ENCODE measurements around the gene ERCC2. TPM values are rescaled to one million over a fixed set of nuclear protein-coding genes. Genes with fewer than 3 reads are reported as not detected.

The ERCC2 gene
- total and polyA plus RNA-seq, 2 of the 4 experiments (the other 2 are of a cell fraction): 30.6 to 66.5 TPM

DNA sequence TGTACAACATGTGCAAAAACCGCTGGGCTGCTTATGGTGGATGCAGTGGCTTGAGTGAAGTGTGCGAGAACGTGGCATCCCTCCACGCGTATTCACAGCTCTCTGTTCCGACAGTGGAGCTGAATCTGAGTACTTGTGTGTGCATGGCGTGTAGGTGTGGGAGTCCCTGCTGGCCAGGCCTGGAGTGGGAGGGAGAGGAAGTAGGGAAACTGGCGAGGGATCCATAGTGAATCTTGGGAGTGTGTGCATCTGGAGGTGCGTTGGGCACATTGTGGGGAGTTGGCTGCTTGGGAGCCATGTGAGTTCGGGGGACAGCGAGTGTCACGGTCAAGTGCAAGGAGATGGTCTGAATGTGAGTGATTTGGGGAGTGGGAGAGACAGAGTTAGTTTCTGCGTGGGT is 27.5 kb downstream of the ERCC2 start:
- WGBS, 2 experiments (ENCODE audit: extremely low coverage in 2 of 2, insufficient read length in 1 of 2): 60% methylated on average over 1 of the region's 13 CpGs; no CpG with 5 or more reads in 1 of the 2 experiments
- H4K5ac ChIP-seq (ENCODE audit: low read depth, low read length): no peak overlapping the region
- no peak overlapping the region for H2BK120ac ChIP-seq (ENCODE audit: low read depth, low read length)
- H3K9me1 ChIP-seq (ENCODE audit: insufficient read depth, low read length): no peaks in the 10 kb centered on the region
- H4K91ac ChIP-seq (ENCODE audit: insufficient read depth, low read depth, low read length): no peak overlapping the region
- no peak overlapping the region for H3K4me3 ChIP-seq (ENCODE audit: insufficient read depth, low read depth, low read length)
- BruUV-seq (replicated peaks): no TSS peak
- no peak overlapping the region for H2AK9ac ChIP-seq (replicated peaks; ENCODE audit: low read depth, low read length, poor library complexity)
- H3K36me3 ChIP-seq (ENCODE audit: control insufficient read depth, insufficient read depth, low read length): no peaks in the 10 kb centered on the region
- peaks cover 1% of the 10 kb centered on the region; the same call in 1 of the 2 replicates for H4K20me1 ChIP-seq (ENCODE audit: insufficient read depth, low read length)
- no peak overlapping the region for H3K18ac ChIP-seq (ENCODE audit: low read depth, low read length)
- no peak overlapping the region for H3K14ac ChIP-seq (replicated peaks; ENCODE audit: low read depth, low read length)
- H3K9ac ChIP-seq (ENCODE audit: low read depth, low read length): no peak overlapping the region
- intact Hi-C loops (cut with micrococcal nuclease): no loop called here
- ChIA-PET CTCF (interaction anchor here (0.6 kb wide), 1 partner anchor 27 kb away, joined by 4 read pairs; no protein-coding TSS in a partner anchor), POLR2A (ENCODE audit: unreplicated experiment) (no interaction called here)
- no peak overlapping the region for H3K27ac ChIP-seq (ENCODE audit: insufficient read depth, low read length)
- dilution Hi-C loops (cut with HindIII; ENCODE audit: low sequenced_read_pairs, unreplicated experiment): no loop called here
- no peaks in the 10 kb centered on the region for H3K9me3 ChIP-seq (ENCODE audit: control insufficient read depth, insufficient read depth, low read length)
- TF ChIP-seq CEBPB (IDR thresholded peaks at IDR 0.05; ENCODE audit: low read depth, low read length): no peak
- TF ChIP-seq, protein P1, sequence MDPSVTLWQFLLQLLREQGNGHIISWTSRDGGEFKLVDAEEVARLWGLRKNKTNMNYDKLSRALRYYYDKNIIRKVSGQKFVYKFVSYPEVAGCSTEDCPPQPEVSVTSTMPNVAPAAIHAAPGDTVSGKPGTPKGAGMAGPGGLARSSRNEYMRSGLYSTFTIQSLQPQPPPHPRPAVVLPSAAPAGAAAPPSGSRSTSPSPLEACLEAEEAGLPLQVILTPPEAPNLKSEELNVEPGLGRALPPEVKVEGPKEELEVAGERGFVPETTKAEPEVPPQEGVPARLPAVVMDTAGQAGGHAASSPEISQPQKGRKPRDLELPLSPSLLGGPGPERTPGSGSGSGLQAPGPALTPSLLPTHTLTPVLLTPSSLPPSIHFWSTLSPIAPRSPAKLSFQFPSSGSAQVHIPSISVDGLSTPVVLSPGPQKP (IDR thresholded peaks at IDR 0.05; ENCODE audit: borderline replicate concordance, low read depth, low read length): no peak
- TF ChIP-seq BHLHE40 (IDR thresholded peaks at IDR 0.05; ENCODE audit: low read depth, low read length): no peak
- no peak for TF ChIP-seq RFX5 (IDR thresholded peaks at IDR 0.05; ENCODE audit: low read depth, low read length)
- no peak for TF ChIP-seq MXI1 (IDR thresholded peaks at IDR 0.05; ENCODE audit: borderline replicate concordance, low read depth, low read length)
- no peak for TF ChIP-seq FOS (IDR thresholded peaks at IDR 0.05; ENCODE audit: low read depth, low read length)
- TF ChIP-seq MAZ (IDR thresholded peaks at IDR 0.05; ENCODE audit: borderline replicate concordance, low read depth, low read length): no peak
- TF ChIP-seq, protein P2, sequence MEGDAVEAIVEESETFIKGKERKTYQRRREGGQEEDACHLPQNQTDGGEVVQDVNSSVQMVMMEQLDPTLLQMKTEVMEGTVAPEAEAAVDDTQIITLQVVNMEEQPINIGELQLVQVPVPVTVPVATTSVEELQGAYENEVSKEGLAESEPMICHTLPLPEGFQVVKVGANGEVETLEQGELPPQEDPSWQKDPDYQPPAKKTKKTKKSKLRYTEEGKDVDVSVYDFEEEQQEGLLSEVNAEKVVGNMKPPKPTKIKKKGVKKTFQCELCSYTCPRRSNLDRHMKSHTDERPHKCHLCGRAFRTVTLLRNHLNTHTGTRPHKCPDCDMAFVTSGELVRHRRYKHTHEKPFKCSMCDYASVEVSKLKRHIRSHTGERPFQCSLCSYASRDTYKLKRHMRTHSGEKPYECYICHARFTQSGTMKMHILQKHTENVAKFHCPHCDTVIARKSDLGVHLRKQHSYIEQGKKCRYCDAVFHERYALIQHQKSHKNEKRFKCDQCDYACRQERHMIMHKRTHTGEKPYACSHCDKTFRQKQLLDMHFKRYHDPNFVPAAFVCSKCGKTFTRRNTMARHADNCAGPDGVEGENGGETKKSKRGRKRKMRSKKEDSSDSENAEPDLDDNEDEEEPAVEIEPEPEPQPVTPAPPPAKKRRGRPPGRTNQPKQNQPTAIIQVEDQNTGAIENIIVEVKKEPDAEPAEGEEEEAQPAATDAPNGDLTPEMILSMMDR (conservative IDR thresholded peaks at IDR 0.05; ENCODE audit: low read depth, low read length): no peak
- no peak for TF ChIP-seq MAFK (IDR thresholded peaks at IDR 0.05; ENCODE audit: low read depth, low read length)
- TF ChIP-seq POLR2A (IDR thresholded peaks at IDR 0.05; ENCODE audit: low read depth, low read length): no peak
- no peak for TF ChIP-seq SMC3 (IDR thresholded peaks at IDR 0.05; ENCODE audit: low read depth, low read length)
- TF ChIP-seq RAD21 (IDR thresholded peaks at IDR 0.05; ENCODE audit: low read length): no peak
- TF ChIP-seq RCOR1 (IDR thresholded peaks at IDR 0.05; ENCODE audit: insufficient replicate concordance, low read length): no peak
- H2AK5ac ChIP-seq (ENCODE audit: low read depth, low read length): no peak overlapping the region
- no peak for ATAC-seq (ENCODE audit: low read depth)
- no peak overlapping the region for H2AFZ ChIP-seq (replicated peaks; ENCODE audit: low read length, poor library complexity)
- no peak overlapping the region for H4K8ac ChIP-seq (ENCODE audit: low read depth in 2 of 2, low read length in 2 of 2)
- no peak overlapping the region for H2BK5ac ChIP-seq (ENCODE audit: low read depth, low read length, poor library complexity, severe bottlenecking)
- DNase-seq: no peak
- H3K56ac ChIP-seq (ENCODE audit: extremely low read depth, insufficient read depth, low read length): no peak overlapping the region
- no peak overlapping the region for H3K23ac ChIP-seq (ENCODE audit: low read depth, low read length)
- no peak overlapping the region for H3K4ac ChIP-seq (ENCODE audit: low read depth, low read length)
- peaks cover 19% of the 10 kb centered on the region for H3K27me3 ChIP-seq (ENCODE audit: control insufficient read depth, insufficient read depth, low read length)
- H3K4me1 ChIP-seq (ENCODE audit: control insufficient read depth, insufficient read depth, low read length): no peaks in the 10 kb centered on the region
- H3K4me2 ChIP-seq (ENCODE audit: low read depth, low read length): no peak overlapping the region
- H2BK15ac ChIP-seq (ENCODE audit: low read depth, low read length): no peak overlapping the region
- no peak overlapping the region for H2BK20ac ChIP-seq (ENCODE audit: low read depth, low read length)
- H3K79me1 ChIP-seq (ENCODE audit: low read depth in 1 of 2, low read length in 2 of 2): no peaks in the 10 kb centered on the region
- in situ Hi-C loops (cut with MboI; ENCODE audit: low sequenced_read_pairs): no loop called here

Data from IMR-90 (cell line).